ELR (cell line): ENCODE results near the gene PAWR.
"Not testable (repeated sequence)": the region's sequence is repeated elsewhere in the genome, so short reads cannot be mapped to it uniquely, and the experiment has no call there.

Source experiments
- DNase-seq: peaks from one replicate; pipeline ENCODE4 v3.0.0-alpha.2; 2015; ENCODE audit warnings: low read depth

Gene PAWR

DNA sequence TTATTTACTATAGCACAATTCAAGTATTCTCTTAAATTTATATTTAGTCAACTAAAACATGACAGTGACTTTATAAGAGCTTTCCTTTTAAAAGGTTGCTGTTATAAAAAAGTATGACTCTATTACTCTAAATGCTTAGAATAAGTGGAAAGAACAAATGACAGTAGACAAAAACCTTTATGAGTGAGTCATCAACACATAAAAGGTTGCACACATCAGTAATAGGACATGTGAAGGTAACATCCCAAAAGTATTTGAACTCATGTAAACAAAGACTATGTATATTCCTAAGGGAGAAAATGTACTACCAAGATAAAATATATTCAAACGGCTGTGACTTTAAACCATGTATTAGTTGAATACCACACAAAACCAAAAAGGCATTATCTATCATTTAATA, 98.8 kb downstream of the PAWR start:
- DNase-seq = peak; percentile 24

DNA sequence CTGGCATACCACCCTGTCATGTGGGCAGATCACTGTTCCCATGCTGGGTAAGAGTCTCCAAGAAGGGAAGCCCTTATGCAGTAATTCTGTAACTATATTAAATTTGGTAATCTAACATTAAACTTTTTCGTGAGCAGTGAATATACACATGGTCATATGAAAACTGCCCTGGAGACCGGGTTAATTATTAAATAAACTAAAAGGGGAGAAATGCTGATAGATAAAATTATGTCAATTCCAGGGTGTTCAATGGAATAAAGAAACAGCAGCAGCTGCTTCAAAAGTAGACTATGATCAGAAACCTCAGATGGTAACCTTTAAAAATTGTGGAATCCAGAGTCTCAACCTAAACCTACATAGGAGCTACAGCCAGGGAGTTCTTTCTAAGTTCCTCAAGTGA, 100.0 kb downstream of the PAWR start:
- DNase-seq = no peak

DNA sequence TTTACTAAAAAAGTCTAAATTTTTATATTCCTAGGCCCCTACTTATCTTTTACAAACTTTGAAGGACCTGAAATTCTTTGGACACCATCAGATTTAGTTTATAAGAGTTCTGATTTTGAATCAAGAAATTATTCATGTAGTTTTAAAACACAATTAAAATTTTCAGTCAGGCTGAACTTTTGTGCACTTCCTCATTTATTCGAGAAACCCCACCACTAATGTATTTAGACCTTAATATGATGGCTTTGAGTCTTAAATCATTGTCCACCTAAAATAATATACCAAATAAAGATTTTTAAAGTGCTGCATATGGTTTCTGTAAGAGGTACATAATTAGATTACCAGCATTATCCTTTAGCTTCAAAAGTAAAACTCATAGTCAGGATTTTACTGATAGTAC, 103.4 kb downstream of the PAWR start:
- no peak for DNase-seq

DNA sequence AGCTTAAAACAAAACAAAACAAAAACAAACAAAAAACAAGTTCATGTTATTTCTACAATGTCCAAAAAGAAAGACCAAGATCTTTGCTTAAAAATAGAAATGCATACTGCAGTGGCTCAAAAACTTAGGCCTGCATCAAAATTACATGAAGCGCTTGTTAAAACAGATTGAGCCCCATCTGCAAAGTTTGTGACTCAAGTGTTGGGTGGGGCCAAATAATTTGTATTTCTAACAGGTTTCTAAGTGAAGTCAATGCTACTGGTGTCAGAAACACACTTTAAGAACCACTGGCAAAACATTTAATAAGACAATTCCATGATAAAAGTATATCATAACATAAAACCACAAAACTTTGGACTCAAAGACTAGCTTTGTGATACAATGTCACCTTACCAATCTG, 105.6 kb downstream of the PAWR start:
- no peak for DNase-seq

DNA sequence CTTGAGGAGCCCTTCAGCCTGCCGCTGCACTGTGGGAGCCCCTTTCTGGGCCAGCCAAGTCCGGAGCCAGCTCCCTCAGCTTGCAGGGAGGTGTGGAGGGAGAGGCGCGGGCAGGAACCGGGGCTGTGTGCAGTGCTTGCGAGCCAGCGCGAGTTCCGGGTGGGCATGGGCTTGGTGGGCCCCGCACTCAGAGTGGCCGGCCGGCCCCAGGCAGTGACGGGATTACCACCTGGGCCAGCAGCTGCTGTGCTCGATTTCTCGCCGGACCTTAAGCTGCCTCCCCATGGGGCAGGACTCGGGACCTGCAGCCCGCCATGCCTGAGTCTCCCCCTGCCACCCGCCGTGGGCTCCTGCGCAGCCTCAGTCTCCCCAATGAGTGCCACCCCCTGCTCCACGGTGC, 116.9 kb downstream of the PAWR start:
- no peak for DNase-seq

DNA sequence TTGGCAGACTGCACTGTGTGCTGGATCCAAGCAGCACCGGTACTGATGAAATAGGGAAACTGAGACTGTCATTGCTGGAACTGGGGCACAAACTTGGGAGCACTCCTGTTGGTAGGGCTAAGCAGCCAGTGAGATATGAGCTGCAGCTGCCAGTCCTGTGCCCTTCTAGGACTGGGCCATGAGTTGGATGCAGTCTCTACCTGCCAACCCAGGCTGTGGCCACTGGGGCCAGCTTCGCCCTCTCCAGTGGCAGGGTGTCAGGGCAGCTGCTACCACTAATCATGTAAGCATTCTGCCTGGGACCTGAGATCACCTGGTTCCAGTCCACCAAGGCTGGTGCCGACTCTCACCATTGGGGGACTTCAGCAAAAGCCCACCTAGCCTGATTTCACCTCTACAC, 121.1 kb downstream of the PAWR start:
- DNase-seq = no peak

DNA sequence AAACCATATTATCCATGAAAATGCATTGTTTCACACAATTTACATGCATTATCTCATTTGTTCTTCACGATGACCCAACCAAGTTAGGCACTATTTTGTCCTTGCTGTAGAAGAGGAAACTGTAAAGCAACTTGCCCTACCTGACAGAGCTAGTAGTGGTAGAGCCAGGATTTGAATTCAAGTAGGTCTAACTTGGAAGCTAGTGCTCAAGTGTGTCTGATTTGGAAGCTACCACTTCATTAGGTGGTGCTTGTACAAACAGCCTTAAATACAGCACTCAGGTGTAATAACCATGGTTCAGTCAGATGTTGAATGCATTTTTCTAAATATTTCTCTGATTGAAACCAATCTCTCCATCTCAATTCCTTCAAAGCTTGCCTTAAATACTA, 123.6 kb downstream of the PAWR start:
- no peak for DNase-seq

DNA sequence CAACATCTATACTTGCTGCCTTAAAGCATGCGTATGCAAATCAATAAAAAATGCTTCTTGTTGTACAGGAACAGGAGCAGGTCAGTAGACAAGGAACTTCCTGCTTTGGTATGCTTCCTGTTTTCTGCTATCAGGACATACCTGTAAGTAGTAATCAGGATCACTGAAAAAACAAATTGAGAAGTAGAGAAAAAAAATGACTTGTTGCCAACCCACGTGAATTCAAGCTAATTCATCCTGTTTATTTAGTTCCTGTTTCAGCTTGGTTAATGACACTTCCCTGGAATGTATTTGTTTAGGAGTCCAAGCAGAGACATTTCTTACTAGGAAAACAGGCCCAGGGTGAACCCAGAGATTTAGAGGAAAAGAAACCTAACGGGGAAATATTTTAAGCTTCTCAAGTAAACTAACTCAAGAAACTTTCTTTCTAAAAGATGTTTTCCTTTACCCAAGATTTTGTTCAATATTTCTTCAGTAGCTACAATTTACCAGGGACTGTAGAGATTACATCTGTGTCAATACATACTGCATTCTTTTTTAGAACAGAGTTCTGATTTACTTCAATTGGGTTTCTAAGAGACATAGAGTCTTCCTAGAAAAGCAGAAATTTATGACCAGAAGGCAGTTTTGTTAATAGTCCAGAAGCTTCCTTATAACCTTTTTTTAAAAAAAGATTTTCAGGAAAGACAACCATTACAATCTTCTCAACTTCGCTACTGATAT, 124.2 kb downstream of the PAWR start:
- DNase-seq = no peak

DNA sequence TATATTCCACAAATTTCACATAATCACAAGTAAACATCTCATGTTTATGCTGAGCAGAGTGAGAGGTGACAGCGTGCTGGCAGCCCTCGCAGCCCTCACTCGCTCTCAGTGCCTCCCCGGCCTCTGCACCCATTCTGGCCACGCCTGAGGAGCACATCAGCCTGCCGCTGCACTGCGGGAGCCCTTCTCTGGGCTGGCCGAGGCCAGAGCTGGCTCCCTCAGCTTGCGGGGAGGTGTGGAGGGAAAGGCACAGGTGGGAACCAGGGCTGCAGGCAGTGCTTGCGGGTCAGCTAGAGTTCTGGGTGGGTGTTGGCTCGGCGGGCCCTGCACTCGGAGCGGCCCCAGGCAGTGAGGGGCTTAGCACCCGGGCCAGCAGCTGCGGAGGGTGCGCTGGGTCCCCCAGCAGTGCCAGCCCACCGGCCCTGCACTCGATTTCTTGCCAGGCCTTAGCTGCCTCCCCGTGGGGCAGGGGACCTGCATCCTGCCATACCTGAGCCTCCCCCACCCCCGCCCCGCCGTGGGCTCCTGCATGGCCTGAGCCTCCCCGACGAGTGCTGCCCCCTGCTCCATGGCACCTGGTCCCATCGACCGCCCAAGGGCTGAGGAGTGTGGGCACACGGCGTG, 125.9 kb downstream of the PAWR start:
- DNase-seq = not testable (repeated sequence)

DNA sequence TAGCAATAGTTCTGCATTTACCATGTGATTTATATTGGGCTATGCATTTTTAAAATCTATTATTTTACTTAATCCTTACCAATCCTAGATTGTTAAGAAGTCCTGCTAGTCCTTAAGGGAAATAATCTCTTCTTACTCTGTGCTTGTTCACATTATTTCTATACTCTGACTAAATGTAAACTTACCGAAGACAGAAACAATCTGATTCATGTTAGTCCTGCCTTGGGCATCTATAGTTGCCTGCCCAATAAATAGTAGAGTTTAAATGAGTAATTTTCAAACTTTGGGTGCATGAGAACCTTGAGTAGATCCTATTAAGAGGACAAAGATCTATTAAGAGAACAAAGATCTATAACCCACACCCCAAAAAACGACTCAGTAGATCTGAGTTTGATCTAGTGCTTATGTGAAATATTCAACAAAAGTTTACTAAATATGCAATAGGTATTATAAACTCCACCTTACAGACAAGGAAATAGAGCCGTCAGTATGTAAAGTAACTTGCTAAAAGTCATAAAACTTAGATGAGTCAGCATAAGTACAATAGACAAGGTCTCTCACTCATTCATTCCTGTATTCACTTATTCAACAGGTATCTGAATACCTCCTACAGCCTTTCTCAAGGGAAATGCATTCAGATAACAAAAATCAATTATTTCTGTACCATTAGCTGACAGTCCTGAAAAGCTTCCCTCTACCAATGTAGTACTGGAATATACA, 127.6 kb downstream of the PAWR start:
- no peak for DNase-seq

DNA sequence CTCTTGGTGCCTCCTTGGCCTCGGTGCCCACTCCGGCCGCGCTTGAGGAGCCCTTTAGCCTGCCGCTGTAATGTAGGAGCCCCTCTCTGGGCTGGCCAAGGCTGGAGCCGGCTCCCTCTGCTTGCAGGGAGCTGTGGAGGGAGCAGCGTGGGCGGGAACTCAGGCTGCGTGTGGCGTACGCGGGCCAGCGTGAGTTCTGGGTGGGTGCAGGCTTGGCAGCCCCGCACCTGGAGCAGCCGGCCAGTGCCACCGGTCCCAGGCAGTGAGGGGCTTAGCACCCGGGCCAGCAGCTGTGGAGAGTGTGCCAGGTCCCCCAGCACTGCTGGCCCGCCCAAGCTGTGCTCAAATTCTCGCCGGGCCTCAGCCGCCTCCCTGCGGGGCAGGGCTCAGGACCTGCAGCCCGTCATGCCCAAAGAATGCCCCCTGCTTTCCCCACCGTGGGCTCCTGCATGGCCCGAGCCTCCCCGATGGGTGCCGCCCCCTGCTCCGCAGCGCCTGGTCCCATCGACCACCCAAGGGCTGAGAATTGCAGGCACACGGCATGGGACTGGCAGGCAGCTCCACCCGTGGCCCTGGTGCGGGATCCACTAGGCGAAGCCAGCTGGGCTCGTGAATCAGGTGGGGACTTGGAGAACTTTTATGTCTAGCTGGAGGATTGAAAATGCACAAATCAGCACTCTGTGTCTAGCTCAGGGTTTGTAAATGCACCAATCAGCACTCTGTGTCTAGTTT, 129.2 kb downstream of the PAWR start:
- no peak for DNase-seq

DNA sequence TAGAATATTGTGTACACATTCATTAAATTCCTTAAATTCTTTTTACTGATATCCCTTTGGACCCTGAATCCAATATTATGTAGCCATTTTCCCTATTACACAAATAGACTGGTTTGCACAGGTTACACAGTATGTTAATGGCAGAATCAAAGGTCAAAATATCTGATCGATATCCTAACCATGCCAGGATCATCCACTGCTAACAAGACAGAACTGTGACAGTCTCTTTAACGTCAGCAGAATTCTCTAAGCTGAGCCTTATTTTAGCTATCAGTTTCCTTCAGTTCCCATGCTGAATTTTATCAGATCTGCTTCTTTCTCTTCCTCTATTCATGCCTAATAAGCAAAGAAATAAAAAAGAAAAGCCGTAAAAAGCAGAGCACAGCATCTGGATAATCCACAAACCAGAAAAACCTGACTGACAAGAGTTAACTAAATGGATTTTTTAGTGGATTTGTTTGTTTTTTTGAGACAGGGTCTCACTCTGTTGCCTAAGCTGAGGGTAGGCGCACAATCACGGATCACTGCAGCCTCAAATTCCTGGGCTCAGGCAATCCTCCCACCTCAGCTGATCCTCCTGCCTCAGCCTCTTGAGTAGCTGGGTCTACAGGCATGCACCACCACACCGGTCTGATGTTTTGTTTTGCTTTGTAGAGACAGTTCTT, 130.4 kb downstream of the PAWR start:
- no peak for DNase-seq

DNA sequence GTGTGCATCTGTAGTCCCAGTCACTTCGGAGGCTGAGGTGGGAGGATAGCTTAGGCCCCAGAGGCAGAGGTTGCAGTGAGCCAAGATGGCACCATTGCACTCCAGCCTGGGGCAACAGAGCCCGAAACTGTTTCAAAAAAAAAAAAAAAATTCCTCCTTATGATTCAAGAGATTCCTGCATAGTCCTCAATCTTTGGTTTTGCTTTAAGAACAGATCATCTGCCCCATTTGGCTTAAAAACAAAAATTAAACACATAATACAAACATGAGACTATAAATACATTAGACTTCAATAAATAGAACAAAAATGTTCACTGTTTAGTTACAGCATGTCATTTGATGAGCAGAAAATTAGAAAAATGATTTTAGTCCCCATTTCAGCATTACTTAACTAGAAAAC, 131.2 kb downstream of the PAWR start:
- DNase-seq = no peak

DNA sequence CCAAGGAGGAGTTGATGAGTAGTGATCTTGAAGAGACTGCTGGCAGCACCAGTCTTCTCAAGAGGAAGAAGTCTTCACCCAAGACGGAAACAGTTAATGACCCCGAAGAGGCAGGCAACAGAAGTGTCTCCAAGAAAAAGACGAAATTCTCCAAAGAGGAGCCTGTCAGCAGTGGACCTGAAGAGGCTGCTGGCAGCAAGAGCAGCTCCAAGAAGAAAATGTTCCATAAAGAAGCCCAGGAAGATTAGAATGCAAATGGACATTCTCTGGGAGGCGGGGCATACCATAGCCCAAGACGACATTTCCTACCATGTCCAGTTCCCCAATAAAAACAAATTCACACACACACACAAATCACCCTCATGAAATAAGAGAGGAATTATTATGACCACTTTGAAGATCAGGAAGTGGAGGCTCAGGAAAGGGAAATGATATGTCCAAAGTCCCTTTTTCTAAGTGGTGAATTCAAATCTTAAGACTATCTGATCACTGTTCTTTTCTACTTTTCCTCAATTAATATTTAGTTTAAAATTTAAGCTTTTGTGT, 131.8 kb downstream of the PAWR start:
- no peak for DNase-seq

DNA sequence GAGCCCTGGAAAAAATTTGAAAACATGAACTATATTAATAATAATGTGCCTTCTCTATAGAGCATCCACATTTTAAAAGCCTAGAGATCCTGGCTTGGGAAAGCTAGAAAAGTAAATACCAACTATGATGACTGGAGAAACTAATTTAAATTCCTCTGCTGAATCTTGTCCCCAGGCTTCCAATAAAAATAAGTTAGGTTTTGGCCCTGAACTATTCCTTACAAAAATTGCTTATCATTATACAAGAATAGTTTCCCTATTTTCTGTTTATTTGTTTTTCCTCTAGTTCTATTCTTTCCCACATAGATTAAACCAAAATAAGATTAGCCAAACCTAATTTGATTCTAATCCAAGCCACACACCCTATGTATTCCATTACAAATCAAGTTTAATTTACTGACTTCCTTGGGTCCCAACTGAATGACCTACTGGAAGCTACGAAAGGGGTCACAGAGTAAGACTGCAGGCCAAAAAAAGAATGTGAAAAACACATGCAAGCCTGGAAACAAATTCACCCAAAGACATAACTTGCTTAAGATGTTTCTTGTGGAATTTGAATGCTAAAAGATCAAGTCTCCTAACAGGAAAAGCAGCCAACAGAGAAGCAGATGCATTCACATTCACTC, 133.0 kb downstream of the PAWR start:
- DNase-seq = no peak

DNA sequence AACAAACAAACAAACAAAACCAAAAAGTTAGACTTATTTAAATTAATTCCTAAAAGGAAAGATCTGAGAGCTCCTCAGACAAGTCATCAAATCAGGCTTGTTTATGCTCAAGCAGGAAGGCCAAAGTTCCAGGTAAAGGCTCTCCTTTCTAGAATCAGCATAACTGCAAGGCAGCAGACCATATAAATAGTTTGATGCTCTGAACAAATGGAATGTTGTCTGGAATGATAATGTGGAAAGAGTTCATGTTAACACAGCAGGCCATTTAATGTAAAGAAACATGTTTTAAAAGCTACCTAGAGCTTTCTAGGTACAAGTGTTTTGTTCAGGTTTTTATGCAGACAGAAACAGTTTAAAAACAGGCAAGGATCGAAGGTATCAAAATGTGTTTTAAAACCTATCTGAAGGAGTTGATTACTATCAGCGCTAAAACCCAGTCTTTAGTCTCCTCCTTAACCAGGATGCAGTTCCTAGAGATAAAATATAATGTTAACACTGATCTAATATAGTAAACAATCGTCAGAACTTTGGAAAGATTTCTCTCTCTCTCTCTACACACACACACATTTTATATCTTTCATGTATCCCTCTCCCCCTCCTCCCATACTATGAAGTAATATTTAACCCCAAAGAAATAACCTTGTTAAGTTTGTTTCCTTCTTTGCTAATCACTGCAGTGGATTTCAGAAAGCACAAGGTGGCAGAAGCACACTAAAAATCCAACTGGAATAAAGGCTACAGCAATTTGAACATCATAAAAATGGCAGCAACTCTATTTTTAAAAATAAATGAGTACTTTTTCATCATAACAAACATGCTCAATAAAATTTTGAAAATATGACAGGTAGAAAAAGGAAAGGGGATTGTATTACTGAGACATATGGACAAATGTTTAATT, 135.5 kb downstream of the PAWR start:
- peak; percentile 66 for DNase-seq

DNA sequence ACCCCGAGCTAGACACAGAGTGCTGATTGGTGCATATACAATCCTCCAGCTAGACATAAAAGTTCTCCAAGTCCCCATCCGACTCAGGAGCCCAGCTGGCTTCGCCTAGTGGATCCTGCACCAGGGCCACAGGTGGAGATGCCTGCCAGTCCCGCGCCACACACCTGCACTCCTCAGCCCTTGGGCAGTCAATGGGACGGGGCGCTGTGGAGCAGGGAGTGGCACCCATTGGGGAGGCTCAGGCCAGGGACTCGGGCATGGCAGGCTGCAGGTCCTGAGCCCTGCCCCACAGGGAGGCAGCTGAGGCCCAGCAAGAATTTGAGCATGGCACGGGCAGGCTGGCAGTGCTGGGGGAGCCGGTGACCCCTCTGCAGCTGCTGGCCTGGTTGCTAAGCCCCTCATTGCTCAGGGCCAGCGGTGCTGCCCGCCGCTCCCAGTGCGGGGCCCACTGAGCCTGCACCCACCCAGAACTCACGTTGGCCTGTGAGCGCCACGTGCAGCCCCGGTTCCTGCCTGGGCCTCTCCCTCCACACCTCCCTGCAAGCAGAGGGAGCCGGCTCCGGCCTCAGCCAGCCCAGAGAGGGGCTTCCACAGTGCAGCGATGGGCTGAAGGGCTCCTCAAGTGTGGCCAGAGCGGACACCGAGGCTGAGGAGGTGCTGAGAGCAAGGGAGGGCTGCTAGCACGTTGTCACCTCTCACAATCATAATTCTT, 136.7 kb downstream of the PAWR start:
- no peak for DNase-seq

DNA sequence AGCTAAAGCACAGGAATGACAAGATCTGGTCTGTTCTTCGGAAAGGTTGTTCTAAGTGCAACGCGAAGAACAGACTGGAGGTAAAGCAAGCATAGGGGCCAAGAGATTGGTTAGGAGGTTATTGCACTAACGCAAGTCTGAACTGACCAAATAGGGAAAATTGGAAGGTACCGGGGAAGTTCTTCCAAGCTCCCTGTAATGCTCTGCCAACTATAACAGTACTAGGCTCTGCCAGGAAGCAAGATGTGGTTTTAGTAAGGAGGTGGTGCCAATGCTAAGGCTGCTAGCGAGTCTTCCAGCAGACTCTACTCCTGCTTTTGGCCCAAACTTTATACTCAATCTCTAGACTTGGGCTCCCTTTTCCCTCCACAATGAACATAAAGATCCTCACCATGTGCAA, 138.6 kb downstream of the PAWR start:
- DNase-seq = no peak

DNA sequence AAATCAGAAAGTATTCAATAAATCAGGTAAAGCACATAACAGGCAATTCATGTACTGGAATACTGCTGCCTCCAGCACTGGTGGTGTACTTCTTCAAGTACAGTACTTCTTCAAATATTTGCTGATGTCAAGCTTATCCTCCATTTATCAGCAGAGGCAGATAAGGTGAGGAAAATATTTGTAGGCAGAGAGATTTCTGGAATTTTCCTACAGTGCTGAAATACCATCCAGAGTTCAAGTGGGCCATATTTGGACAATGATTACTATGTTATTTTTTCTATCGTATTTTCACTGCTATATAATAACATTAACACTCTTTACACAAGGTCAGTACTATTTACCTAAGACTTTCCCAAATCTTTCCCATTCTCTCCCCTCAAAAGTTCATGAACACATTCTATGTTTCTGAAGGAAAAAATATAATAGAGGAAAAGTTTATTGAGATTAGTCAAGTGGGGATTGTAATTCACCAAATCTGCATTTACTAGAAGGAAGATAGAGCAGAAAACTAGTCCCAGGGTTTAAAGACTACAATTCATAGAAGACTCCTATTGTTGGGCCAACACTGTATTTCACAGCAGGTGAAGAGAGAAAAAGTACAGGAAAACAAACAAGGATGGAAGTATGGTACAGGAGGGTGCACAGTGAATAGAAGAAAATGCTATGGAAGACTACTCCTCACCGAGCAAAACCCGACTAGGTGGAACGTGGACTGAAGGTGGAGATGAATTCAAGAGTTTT, 141.1 kb downstream of the PAWR start:
- no peak for DNase-seq
